NCI-H1694 (cell line): ENCODE data around the gene PCDHA11.
"Not testable (repeated sequence)": the region's sequence is repeated elsewhere in the genome, so short reads cannot be mapped to it uniquely, and the experiment has no call there.

Source experiments
- DNase-seq: peaks from one replicate; lab custom pipeline; 2025; lab: John Stamatoyannopoulos, UW

Gene PCDHA11

DNA sequence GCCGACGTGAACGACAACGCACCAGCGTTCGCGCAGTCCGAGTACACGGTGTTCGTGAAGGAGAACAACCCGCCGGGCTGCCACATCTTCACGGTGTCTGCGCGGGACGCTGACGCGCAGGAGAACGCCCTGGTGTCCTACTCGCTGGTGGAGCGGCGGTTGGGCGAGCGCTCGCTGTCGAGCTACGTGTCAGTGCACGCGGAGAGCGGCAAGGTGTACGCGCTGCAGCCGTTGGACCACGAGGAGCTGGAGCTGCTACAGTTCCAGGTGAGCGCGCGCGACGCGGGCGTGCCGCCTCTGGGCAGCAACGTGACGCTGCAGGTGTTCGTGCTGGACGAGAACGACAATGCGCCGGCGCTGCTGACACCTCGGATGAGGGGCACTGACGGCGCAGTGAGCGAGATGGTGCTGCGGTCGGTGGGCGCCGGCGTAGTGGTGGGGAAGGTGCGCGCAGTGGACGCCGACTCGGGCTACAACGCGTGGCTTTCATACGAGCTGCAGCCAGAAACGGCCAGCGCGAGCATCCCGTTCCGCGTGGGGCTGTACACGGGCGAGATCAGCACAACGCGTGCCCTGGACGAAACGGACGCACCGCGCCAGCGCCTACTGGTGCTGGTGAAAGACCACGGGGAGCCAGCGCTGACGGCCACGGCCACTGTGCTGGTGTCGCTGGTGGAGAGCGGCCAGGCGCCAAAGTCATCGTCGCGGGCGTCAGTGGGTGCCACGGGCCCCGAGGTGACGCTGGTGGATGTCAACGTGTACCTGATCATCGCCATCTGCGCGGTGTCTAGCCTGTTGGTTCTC lies 18.7 kb upstream of the PCDHA11 start:
- not testable (repeated sequence) for DNase-seq

GRCh38 chr5:140855772-140856674 lies 12.7 kb upstream of the PCDHA11 start, which contains the start of gene PCDHA10:
PCDHA10 (plus strand) TSS chr5:140855897; CDS start chr5:140856049, 152 bp downstream.
- DNase-seq, result no peak

DNA sequence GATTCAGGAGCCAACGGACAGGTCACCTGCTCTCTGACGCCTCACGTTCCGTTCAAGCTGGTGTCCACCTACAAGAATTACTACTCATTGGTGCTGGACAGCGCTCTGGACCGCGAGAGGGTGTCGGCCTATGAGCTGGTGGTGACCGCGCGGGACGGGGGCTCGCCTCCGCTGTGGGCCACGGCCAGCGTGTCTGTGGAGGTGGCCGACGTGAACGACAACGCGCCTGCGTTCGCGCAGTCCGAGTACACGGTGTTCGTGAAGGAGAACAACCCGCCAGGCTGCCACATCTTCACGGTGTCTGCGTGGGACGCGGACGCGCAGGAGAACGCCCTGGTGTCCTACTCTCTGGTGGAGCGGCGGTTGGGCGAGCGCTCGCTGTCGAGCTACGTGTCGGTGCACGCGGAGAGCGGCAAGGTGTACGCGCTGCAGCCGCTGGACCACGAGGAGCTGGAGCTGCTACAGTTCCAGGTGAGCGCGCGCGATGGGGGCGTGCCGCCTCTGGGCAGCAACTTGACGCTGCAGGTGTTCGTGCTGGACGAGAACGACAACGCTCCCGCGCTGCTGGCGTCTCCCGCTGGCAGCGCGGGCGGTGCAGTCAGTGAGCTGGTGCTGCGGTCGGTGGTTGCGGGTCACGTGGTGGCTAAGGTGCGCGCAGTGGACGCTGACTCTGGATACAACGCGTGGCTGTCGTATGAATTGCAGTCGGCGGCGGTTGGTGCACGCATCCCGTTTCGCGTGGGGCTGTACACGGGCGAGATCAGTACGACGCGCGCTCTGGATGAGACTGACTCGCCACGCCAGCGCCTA lies 11.4 kb upstream of the PCDHA11 start:
- DNase-seq, result no peak

DNA sequence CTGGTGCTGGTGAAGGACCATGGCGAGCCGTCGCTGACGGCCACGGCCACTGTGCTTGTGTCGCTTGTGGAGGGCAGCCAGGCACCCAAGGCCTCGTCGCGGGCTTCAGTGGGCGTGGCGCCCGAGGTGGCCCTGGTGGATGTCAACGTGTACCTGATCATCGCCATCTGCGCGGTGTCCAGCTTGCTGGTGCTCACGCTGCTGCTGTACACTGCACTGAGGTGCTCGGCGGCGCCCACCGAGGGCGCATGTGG lies 10.8 kb upstream of the PCDHA11 start:
- no peak for DNase-seq

DNA sequence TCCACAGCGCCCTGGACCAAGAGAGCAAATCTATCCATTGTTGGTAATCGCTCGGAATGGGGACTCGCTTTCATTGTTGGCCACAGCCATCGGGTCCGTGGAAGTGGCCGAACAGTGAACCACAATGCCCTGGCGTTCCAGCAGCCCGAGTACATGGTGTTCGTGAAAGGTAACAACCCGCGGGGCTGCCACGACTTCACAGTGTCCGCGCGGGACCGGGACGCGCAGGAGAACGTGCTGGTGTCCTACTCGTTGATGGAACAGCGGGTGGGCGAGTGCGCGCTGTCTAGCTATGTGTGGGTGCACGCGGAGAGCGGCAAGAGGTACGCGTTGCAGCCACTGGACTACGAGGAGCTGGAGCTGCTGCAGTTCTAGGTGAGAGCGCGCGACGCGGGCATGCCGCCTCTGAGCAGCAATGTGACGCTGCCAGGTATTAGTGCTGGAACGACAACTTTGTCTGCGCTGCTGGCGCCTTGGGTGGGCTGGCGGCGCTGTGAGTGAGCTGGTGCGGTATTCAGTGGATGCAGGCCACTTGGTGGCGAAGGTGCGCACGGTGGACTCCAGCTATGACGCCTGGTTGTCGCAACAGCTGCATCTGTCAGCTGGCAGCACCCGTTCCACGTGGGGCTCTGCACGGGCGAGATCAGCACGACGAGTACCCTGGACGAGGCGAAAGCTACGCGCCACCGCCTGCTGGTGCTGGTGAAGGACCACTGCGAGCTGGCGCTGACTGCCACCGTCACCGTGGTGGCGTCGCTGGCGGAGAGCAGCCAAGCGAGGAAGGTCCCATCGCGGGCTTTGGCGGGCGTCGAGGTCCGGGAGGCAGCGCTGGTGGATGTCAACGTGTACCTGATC lies 6.1 kb upstream of the PCDHA11 start:
- DNase-seq, result no peak

- peak; percentile 56 for DNase-seq
Measured at GRCh38 chr5:140869555-140869886, 764 bp downstream of the PCDHA11 start.

- DNase-seq, result no peak
Measured at GRCh38 chr5:140870221-140871201, 1.8 kb downstream of the PCDHA11 start.

DNA sequence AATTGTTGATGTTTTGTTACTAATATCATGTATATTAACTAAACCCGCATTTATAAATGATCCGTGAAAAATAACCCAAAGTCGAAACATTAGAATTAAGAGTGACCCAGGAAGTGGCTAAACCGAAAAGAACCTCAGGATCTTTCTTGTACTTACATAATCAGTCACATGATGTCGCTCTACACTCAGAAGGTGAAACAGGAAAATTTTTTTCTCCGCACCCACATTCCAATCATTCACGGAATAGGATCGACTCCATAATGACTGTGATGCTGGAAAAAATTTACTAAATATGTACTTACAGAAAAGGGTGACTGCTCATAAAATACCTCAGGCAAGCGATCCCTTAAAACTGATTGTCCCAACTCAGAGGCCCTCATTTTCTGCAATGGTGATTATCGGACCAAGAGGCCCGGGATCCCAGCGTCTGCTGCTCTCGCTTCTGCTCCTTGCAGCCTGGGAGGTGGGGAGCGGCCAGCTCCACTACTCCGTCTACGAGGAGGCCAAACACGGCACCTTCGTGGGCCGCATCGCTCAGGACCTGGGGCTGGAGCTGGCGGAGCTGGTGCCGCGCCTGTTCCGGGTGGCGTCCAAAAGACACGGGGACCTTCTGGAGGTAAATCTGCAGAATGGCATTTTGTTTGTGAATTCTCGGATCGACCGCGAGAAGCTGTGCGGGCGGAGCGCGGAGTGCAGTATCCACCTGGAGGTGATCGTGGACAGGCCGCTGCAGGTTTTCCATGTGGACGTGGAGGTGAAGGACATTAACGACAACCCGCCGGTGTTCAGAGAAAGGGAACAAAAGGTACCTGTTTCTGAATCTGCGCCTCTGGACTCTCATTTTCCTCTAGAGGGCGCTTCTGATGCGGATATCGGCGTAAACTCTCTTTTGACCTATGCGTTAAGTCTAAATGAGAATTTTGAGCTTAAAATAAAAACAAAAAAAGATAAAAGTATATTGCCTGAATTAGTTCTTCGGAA lies 6.6 kb downstream of the PCDHA11 start, which contains the start of gene PCDHA12:
PCDHA12 (plus strand) TSS at position 224 of the 981 bp plus-strand sequence; CDS start at position 389, 165 bp downstream.
- no peak for DNase-seq

GRCh38 chr5:140876541-140877261 lies 7.9 kb downstream of the PCDHA11 start:
- DNase-seq, result not testable (repeated sequence)

DNA sequence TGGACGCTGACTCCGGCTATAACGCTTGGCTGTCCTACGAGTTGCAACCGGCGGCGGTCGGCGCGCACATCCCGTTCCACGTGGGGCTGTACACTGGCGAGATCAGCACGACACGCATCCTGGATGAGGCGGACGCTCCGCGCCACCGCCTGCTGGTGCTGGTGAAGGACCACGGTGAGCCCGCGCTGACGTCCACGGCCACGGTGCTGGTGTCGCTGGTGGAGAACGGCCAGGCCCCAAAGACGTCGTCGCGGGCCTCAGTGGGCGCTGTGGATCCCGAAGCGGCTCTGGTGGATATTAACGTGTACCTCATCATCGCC lies 8.5 kb downstream of the PCDHA11 start:
- DNase-seq, result no peak

GRCh38 chr5:140881889-140882590 lies 13.3 kb downstream of the PCDHA11 start, which contains the start of gene PCDHA13:
PCDHA13 (plus strand) TSS chr5:140882124; CDS start chr5:140882269, 145 bp downstream.
- no peak for DNase-seq

DNA sequence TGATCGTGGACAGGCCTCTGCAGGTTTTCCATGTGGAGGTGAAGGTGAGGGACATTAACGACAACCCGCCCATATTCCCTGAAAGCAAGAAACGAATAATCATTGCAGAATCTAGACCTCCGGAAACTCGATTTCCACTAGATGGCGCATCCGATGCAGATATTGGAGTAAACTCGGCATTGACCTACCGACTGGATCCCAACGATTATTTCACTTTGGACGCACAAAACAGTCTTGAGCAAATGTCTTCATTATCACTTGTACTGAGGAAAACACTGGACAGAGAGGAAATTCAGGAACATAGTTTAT lies 13.8 kb downstream of the PCDHA11 start:
- no peak for DNase-seq

DNA sequence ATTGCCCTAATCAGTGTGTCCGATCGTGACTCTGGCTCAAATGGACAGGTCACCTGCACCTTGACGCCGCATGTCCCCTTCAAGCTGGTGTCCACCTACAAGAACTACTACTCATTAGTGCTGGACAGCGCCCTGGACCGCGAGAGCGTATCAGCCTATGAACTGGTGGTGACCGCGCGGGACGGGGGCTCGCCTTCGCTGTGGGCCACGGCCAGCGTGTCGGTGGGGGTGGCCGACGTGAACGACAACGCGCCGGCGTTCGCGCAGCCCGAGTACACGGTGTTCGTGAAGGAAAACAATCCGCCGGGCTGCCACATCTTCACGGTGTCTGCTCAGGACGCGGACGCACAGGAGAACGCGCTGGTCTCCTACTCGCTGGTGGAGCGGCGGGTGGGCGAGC lies 14.6 kb downstream of the PCDHA11 start:
- no peak for DNase-seq

DNA sequence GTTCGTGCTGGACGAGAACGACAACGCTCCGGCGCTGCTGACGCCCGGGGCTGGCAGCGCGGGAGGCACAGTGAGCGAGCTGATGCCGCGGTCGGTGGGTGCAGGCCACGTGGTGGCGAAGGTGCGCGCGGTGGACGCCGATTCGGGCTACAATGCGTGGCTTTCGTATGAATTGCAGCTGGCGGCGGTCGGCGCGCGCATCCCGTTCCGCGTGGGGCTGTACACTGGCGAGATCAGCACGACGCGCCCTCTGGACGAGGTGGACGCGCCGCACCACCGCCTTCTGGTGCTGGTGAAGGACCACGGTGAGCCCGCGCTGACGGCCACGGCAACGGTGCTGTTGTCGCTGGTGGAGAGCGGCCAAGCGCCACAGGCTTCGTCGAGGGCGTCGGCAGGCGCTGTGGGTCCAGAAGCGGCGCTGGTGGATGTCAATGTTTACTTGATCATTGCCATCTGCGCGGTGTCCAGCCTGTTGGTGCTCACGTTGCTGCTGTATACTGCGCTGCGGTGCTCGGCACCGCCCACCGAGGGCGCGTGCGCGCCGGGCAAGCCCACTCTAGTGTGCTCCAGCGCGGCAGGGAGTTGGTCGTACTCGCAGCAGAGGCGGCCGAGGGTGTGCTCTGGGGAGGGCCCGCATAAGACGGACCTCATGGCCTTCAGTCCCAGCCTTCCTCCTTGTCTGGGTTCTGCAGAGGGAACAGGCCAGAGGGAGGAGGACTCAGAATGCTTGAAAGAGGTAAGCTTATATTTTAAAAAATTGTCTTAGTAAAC lies 15.4 kb downstream of the PCDHA11 start:
- no peak for DNase-seq

DNA sequence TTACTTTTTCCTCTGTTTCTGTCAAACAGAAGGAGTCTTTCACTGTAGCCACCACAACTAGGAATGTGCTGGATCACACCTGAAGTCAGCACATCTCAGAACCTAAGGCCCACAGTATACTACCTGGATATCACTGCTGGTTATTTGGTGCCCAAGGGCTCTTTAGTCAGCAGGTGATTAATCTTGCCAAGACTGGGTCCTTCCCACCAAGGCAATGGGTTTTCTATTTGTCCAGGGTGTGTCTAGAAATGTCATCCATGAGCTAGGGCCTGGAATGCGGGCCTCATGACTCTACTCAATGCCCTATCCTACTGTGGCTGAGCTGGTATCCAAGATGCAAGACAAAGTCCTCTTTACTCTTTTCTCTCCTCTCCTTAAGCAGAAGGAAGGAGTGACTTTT lies 47.6 kb downstream of the PCDHA11 start:
- DNase-seq, result no peak
